GM12878 (cell line): ENCODE measurements around the gene CBLB. TPM values are rescaled to one million over a fixed set of nuclear protein-coding genes. Genes with fewer than 3 reads are reported as not detected.

Experiments
- ATF2 ChIP-seq: IDR thresholded peaks from 2 replicates; pipeline ENCODE4 v1.6.1; 2012; ENCODE audit warnings: low read length, inconsistent platforms
- BHLHE40 ChIP-seq, 2 experiments: fragments of 450-650 bp in 1 of 2; IDR thresholded peaks; 2 replicates each; pipeline ENCODE4 v1.6.1; 2011 to 2017; ENCODE audit warnings: low read depth in 2 of 2, borderline replicate concordance in 1 of 2, improper control_type of control experiment in 1 of 2, low read length in 1 of 2, mild to moderate bottlenecking in 1 of 2
- BMI1 ChIP-seq: fragments of 450-650 bp; IDR thresholded peaks from 2 replicates; pipeline ENCODE4 v1.6.1; 2016; ENCODE audit warnings: mild to moderate bottlenecking, moderate library complexity, borderline replicate concordance
- CBX3 ChIP-seq: fragments of 200-600 bp; sonication (generic); IDR thresholded peaks from 2 replicates; pipeline ENCODE4 v1.6.1; 2016; ENCODE audit warnings: low read depth, borderline replicate concordance
- ELK1 ChIP-seq: IDR thresholded peaks from 2 replicates; pipeline ENCODE4 v1.6.1; 2012; ENCODE audit warnings: low read depth, low read length, improper control_type of control experiment
- KDM1A ChIP-seq: fragments of 200-600 bp; sonication (generic); IDR thresholded peaks from 2 replicates; pipeline ENCODE4 v1.6.1; 2016; ENCODE audit warnings: borderline replicate concordance
- MTA2 ChIP-seq: fragments of 450-650 bp; IDR thresholded peaks from 2 replicates; pipeline ENCODE4 v1.6.1; 2016; ENCODE audit warnings: low read depth, mild to moderate bottlenecking, moderate library complexity
- NFYA ChIP-seq: IDR thresholded peaks from 2 replicates; pipeline ENCODE4 v1.6.1; 2011; ENCODE audit warnings: low read depth, mild to moderate bottlenecking, low read length, improper control_type of control experiment, borderline replicate concordance
- RAD51 ChIP-seq: fragments of 450-650 bp; IDR thresholded peaks from 2 replicates; pipeline ENCODE4 v1.6.1; 2016; ENCODE audit warnings: moderate library complexity, mild to moderate bottlenecking, inconsistent platforms
- SREBF2 ChIP-seq: IDR thresholded peaks from 2 replicates; pipeline ENCODE4 v1.6.1; 2012; ENCODE audit warnings: mild to moderate bottlenecking, low read length
- ZBED1 ChIP-seq: IDR thresholded peaks from 2 replicates; pipeline ENCODE4 v1.6.1; 2016; ENCODE audit warnings: borderline replicate concordance
- polyA plus RNA-seq, 11 experiments: library from polyadenylated mRNA; depleted of rRNA in 4 of 11; unstranded in 6 of 11; stranded (reverse) in 5 of 11; fragments of >200 nt; fragmentation: Nextera tagmentation in 4 of 11; fragmentation: Illumina TruSeq in 1 of 11; extraction: Ambion mirVana in 4 of 11; extraction: Trizol in 1 of 11; gene quantifications; 1 replicate in 1 of 11; 2 replicates in 10 of 11; pipeline versions ENCODE4 v1.2.1 to v1.2.3, GENCODE V29; 2011 to 2016; ENCODE audit warnings: inconsistent platforms in 2 of 11, missing spikeins in 2 of 11, low read depth in 1 of 11
- total RNA-seq, 4 experiments: library from RNA; depleted of rRNA in 3 of 4; stranded (reverse); fragments of >200 nt in 3 of 4; fragmentation: Illumina TruSeq in 1 of 4; extraction: Trizol in 1 of 4; gene quantifications; 2 replicates each; pipeline versions ENCODE4 v1.2.1 to v1.2.3, GENCODE V29; 2013 to 2021

CBLB gene
- total and polyA plus RNA-seq, 10 of the 15 experiments (the other 5 are each of a cell fraction or from before 2014, with no cell fraction given): 17.2 to 107 (median 41.9) TPM

GRCh38 chr3:105747060-105747541 is 121.7 kb downstream of the CBLB start (continued):
- TF ChIP-seq ELK1 (no peak), ATF2 (no peak), SREBF2 (no peak), MTA2 (no peak), BMI1 (no peak), RAD51 (no peak), BHLHE40 (IDR thresholded peaks at IDR 0.05; ENCODE audit: borderline replicate concordance in 1 of 2, low read depth in 2 of 2, low read length in 1 of 2) (no peak), CBX3 (no peak), KDM1A (no peak), ZBED1 (no peak), NFYA (no peak)
